Cardiac atrium fibroblast (primary cell): ENCODE results near the gene HACD2. TPM values are rescaled to one million over a fixed set of nuclear protein-coding genes. Genes with fewer than 3 reads are reported as not detected.

Experiments used
- total RNA-seq: library from RNA; depleted of rRNA; stranded (reverse); fragments of >200 nt; gene quantifications from 2 replicates; pipeline ENCODE4 v1.2.3, GENCODE V29; 2015

The HACD2 gene, protein sequence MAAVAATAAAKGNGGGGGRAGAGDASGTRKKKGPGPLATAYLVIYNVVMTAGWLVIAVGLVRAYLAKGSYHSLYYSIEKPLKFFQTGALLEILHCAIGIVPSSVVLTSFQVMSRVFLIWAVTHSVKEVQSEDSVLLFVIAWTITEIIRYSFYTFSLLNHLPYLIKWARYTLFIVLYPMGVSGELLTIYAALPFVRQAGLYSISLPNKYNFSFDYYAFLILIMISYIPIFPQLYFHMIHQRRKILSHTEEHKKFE
- 11.9 and 14.7 TPM in 2 replicates for total RNA-seq

GRCh38 chr3:123584988-123585937, at the start of gene HACD2:
TSS of gene HACD2 (minus strand) at chr3:123585053. CDS start at chr3:123585027, 26 bp downstream.

DNA sequence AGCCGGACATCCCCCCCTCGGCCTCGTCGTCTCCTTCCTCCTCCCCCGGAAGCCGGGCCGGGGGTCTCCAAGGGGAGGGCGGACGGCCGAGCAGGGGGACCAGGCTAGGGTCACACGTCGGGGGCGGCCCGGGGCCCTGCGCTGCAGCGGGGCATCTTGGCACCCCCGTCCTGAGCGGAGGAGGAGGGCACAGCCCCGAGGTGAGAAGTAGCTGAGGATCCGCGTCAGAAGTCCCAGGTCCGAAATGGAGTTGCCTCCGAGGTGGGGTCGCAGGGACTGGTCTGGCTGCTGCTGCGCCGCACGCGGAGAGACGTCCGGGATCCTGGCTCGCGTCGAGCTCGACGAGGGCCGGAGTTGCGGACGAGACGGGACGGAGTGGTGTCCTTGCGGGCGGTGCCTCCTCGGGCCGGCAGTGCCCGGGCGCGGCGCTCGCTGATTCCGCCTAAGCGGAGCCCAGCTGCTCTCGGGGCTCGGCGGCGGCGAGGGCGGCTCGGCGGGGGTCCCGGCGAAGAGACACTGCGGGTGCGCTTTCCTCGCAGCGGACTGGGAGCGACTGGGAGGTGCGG, 136.2 kb downstream of the HACD2 start, which contains the start of gene ADCY5:
Gene ADCY5, minus strand, starts transcription at position 555 of the 566 bp plus-strand sequence. Its CDS starts 545 bp downstream, at position 10.

Other genes starting within 250 kb of the HACD2 start
- gene ADCY5, start 136.0 kb downstream of the HACD2 start, total RNA-seq: 0.18 and 0.65 TPM in 2 replicates